Lung (tissue), 12 donors: Measurements from ENCODE around the gene SAMD1. TPM values are rescaled to one million over a fixed set of nuclear protein-coding genes. Genes with fewer than 3 reads are reported as not detected.

Experiments
- ATAC-seq: fragments of 200-7000 bp; cut with Tn5 transposase; one replicate; pipeline ENCODE4 v1.9.1; 2020; ENCODE audit warnings: moderate number of reproducible peaks; ENCODE audit not compliant: insufficient read depth, low FRiP score
- DNase-seq, 3 donors: peaks; one replicate each; pipeline ENCODE4 v3.0.0-alpha.2; 2013 to 2017
- H3K27ac ChIP-seq, 2 donors: one replicate each; pipeline ENCODE4 v1.5.1; 2013; ENCODE audit warnings: mild to moderate bottlenecking in 2 of 2, moderate library complexity in 2 of 2, control low read depth in 1 of 2, inconsistent platforms in 1 of 2, low read depth in 1 of 2, low read length in 1 of 2
- H3K27me3 ChIP-seq, 3 donors: one replicate each; pipeline ENCODE4 v1.5.1; 2013; ENCODE audit warnings: low read length in 2 of 3; ENCODE audit not compliant: control insufficient read depth in 3 of 3, insufficient read depth in 3 of 3
- H3K36me3 ChIP-seq, 4 donors: one replicate each; pipeline ENCODE4 v1.5.1; 2013; ENCODE audit warnings: low read length in 4 of 4, mild to moderate bottlenecking in 1 of 4, moderate library complexity in 1 of 4; ENCODE audit not compliant: control insufficient read depth in 4 of 4, insufficient read depth in 4 of 4
- H3K4me1 ChIP-seq, 5 donors: one replicate each; pipeline ENCODE4 v1.5.1; 2013; ENCODE audit warnings: low read length in 5 of 5, mild to moderate bottlenecking in 2 of 5, moderate library complexity in 1 of 5; ENCODE audit not compliant: control insufficient read depth in 5 of 5, insufficient read depth in 5 of 5
- H3K4me3 ChIP-seq: one replicate; pipeline ENCODE4 v1.5.1; 2013; ENCODE audit warnings: mild to moderate bottlenecking, control low read depth, moderate library complexity
- H3K9ac ChIP-seq, 2 donors: one replicate each; pipeline ENCODE4 v1.5.1; 2013; ENCODE audit warnings: low read length in 2 of 2, control low read depth in 1 of 2; ENCODE audit not compliant: insufficient read depth in 1 of 2
- H3K9me3 ChIP-seq, 4 donors: one replicate each; pipeline ENCODE4 v1.5.1; 2013; ENCODE audit warnings: low read length in 3 of 4, mild to moderate bottlenecking in 1 of 4, moderate library complexity in 1 of 4; ENCODE audit not compliant: control insufficient read depth in 4 of 4, insufficient read depth in 3 of 4
- WGBS, 2 donors: extraction: QIAGEN DNeasy Blood & Tissue Kit; methylation state at CpG; one replicate each; pipeline ENCODE4 v1.1.7; 2013; 5-methylcytosine and 5-hydroxymethylcytosine counted together
- polyA plus RNA-seq, 2 donors: library from polyadenylated mRNA; stranded (reverse); fragments of 200-250 nt; gene quantifications; one replicate each; pipeline ENCODE4 v1.2.1, GENCODE V29; 2013
- total RNA-seq, 2 donors: library from RNA; depleted of rRNA in 1 of 2; stranded (reverse); fragments of >200 nt in 1 of 2; gene quantifications; one replicate each; pipeline ENCODE4 v1.2.1, GENCODE V29; 2014 to 2021
- TF ChIP-seq, protein P1 (sequence below): IDR thresholded peaks from 2 replicates; pipeline ENCODE4 v1.5.1; 2012; ENCODE audit warnings: mild to moderate bottlenecking; ENCODE audit errors: control extremely low read depth, extremely low read depth
- donor health status: control.
- donor health status: control.
- donor health status: Bipolar disorder and iron deficiency.
- donor health status: healthy.
- donor health status: DM: yes; HTN: yes; CAD: no.

Gene SAMD1
- total and polyA plus RNA-seq, 4 donors, result 32.9 to 48.8 (median 39.4) TPM

DNA sequence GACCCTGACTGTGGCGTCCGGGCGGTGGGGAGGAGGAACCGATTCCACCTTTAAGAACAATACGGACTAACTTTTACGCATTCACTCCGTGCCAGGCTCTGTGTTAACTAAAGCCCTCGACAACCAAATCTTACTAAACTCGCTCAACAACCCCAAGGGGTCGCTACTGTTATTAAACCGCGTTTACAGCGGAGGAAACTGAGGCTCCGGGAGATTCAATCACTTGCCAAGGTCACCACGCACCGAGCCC, 1.2 kb downstream of the SAMD1 start:
- peak overlapping the region in 1 of 2 donors; percentile 71 for H3K27ac ChIP-seq
- peaks cover 0 to 18% (median 9%) of the 10 kb centered on the region in 4 donors for H3K36me3 ChIP-seq
- DNase-seq, result peak in 2 of 3 donors; percentile 41 to 49

DNA sequence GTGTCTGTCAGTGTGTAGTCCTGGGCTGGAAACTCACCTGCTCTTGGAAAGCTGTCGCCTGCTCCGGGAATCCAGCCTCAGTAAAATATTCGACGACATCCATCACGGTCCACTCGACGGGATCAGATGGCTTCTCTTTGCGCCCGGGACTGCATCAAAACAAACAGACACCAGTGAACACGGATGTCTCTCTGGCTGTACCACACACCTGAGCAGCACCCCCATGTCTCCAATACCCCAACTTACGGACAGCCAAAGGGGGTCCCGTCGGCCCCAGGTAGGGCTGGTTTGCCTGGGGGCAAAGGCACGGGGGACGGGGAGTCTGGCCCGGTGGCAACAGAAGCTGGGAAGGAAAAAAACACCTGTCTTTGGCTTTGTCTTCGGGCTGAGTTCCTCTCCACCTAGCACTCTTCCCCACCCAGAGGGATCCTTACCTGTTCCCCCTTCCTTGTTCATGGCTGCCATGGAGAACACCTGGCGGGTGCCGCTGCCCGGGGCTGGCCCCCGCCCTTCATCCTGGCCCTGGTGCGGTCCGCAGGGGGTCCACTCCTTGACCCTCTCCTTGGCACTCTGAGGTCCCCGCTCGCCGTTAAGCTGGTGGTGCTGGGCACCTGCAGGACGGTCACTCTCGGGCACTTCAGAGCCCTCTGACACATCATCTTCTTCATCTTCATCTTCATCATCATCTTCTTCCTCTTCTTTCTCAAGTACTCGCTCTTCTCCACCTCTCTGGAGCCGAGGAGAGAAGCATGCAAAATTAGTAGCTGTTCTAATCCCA, 1.7 kb downstream of the SAMD1 start:
- DNase-seq (no peak), ATAC-seq (no peak)
- Histone ChIP-seq H3K4me3 (no peak overlapping the region), H3K9ac (no peak overlapping the region), H3K27me3 (no peaks in the 10 kb centered on the region), H3K27ac (no peak overlapping the region), H3K4me1 (peaks cover 0 to 9% (median 0%) of the 10 kb centered on the region in 5 donors), H3K36me3 (peaks cover 0 to 17% (median 9%) of the 10 kb centered on the region in 4 donors), H3K9me3 (peaks cover 0 to 9% (median 2%) of the 10 kb centered on the region in 4 donors)
- WGBS, 2 donors, result 92% methylated on average over 28 to 30 of the region's 30 CpGs
- TF ChIP-seq, protein P1, sequence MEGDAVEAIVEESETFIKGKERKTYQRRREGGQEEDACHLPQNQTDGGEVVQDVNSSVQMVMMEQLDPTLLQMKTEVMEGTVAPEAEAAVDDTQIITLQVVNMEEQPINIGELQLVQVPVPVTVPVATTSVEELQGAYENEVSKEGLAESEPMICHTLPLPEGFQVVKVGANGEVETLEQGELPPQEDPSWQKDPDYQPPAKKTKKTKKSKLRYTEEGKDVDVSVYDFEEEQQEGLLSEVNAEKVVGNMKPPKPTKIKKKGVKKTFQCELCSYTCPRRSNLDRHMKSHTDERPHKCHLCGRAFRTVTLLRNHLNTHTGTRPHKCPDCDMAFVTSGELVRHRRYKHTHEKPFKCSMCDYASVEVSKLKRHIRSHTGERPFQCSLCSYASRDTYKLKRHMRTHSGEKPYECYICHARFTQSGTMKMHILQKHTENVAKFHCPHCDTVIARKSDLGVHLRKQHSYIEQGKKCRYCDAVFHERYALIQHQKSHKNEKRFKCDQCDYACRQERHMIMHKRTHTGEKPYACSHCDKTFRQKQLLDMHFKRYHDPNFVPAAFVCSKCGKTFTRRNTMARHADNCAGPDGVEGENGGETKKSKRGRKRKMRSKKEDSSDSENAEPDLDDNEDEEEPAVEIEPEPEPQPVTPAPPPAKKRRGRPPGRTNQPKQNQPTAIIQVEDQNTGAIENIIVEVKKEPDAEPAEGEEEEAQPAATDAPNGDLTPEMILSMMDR, result no peak

More for the DNA sequence above, 1.2 kb downstream of the SAMD1 start:
- Histone ChIP-seq H3K9ac (no peak overlapping the region), H3K4me3 (peak overlapping the region; percentile 36), H3K4me1 (peaks cover 0 to 9% (median 0%) of the 10 kb centered on the region in 5 donors), H3K9me3 (peaks cover 0 to 9% (median 2%) of the 10 kb centered on the region in 4 donors), H3K27me3 (no peaks in the 10 kb centered on the region)
- no peak for ATAC-seq
- TF ChIP-seq, protein P1, result no peak
- 20 to 21% methylated on average over 16 of the region's 16 CpGs for WGBS, 2 donors

DNA sequence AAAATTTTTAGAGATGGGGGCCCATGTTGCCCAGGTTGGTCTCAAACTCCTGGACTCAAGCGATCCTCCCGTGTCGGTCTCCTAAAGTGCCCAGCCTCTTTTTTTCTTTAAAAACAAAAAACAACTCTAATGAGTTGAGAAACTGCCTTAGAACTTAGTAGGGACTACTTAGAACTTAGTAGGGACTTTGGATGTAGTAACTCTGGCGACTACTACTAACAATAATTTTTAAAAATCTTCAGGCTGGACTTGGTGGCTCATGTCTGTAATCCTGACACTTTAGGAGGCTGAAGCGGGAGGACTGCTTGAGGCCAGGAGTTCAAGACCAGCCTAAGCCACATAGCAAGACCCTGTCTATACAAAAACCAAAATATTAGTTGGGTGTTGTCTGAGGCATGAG, 4.5 kb downstream of the SAMD1 start:
- no peak for DNase-seq
- H3K36me3 ChIP-seq, result peaks cover 0 to 10% (median 7%) of the 10 kb centered on the region in 4 donors

More for the DNA sequence above, 4.5 kb downstream of the SAMD1 start:
- H3K9me3 ChIP-seq, result no peaks in the 10 kb centered on the region
- H3K27me3 ChIP-seq, result no peaks in the 10 kb centered on the region
- no peak overlapping the region for H3K4me3 ChIP-seq
- ATAC-seq, result no peak
- no peak overlapping the region for H3K9ac ChIP-seq
- no peak overlapping the region for H3K27ac ChIP-seq
- 92 to 95% methylated on average over 5 of the region's 5 CpGs for WGBS, 2 donors
- H3K4me1 ChIP-seq, result peaks cover 0 to 18% (median 6%) of the 10 kb centered on the region in 5 donors
- TF ChIP-seq, protein P1, result no peak
